ENCODE results near the gene CLEC4D. TPM values are rescaled to one million over a fixed set of nuclear protein-coding genes. Genes with fewer than 3 reads are reported as not detected.

The CLEC4D gene
- total RNA-seq, 1 experiment from 2014 or later = not detected

DNA sequence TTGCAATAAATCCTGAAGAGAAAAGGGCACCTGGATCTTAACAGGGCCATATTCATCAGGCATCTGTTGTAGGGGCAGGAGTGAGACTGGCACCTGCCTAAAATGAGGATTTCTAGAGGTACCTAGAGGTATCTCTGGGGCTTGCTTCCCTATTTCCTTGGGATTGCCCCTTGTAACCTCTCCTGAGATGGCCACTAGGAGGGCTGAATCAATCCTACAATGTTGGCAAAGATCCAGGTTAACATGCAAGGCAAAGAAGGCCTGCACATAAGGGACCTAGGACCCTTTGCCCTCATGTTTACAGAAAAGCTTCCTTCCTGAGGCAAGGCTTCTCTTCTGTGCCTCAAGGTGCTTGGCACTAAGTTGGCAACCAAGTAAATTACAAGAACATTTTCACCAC, 53.2 kb downstream of the CLEC4D start:
- no peak overlapping the region for H3K9ac ChIP-seq (ENCODE audit: low read length)
- no peak overlapping the region for H2AFZ ChIP-seq (ENCODE audit: low read depth, low read length, poor library complexity, severe bottlenecking)
- H3K4me1 ChIP-seq (ENCODE audit: control insufficient read depth in 1 of 2, insufficient read depth in 2 of 2, low read length in 2 of 2) = no peaks in the 10 kb centered on the region
- no peaks in the 10 kb centered on the region for H4K20me1 ChIP-seq (ENCODE audit: insufficient read depth)
- H3K9me2 ChIP-seq (ENCODE audit: insufficient read depth) = no peaks in the 10 kb centered on the region
- ChIA-PET RAD21 (ENCODE audit: low non-redundant PET in 1 of 2, low total read pairs in 2 of 2, uncharacterized antibody in 2 of 2, unreplicated experiment in 2 of 2) (no interaction called here), CTCF (no interaction called here), POLR2A (no interaction called here)
- DNase-seq (ENCODE audit: low read depth, low spot score) (no peak), ATAC-seq (no peak; the same call in 1 of the 2 replicates)
- no TSS peak for BruUV-seq (replicated peaks)
- no peaks in the 10 kb centered on the region for H3K9me3 ChIP-seq (ENCODE audit: control insufficient read depth in 1 of 2, insufficient read depth in 1 of 2, low read depth in 1 of 2, low read length in 2 of 2)
- no peaks in the 10 kb centered on the region for H3K27me3 ChIP-seq (ENCODE audit: insufficient read depth, low read length)
- TF ChIP-seq YY1 (IDR thresholded peaks at IDR 0.05; ENCODE audit: extremely low read depth, insufficient replicate concordance, low read depth, low read length) (no peak), TCF7L2 (IDR thresholded peaks at IDR 0.05; ENCODE audit: borderline replicate concordance, extremely low read depth, insufficient read depth, insufficient read length) (no peak)
- TF ChIP-seq, protein P1, sequence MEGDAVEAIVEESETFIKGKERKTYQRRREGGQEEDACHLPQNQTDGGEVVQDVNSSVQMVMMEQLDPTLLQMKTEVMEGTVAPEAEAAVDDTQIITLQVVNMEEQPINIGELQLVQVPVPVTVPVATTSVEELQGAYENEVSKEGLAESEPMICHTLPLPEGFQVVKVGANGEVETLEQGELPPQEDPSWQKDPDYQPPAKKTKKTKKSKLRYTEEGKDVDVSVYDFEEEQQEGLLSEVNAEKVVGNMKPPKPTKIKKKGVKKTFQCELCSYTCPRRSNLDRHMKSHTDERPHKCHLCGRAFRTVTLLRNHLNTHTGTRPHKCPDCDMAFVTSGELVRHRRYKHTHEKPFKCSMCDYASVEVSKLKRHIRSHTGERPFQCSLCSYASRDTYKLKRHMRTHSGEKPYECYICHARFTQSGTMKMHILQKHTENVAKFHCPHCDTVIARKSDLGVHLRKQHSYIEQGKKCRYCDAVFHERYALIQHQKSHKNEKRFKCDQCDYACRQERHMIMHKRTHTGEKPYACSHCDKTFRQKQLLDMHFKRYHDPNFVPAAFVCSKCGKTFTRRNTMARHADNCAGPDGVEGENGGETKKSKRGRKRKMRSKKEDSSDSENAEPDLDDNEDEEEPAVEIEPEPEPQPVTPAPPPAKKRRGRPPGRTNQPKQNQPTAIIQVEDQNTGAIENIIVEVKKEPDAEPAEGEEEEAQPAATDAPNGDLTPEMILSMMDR (IDR thresholded peaks at IDR 0.05 in 2 of 3, conservative IDR thresholded peaks at IDR 0.05 in 1 of 3; ENCODE audit: borderline replicate concordance in 1 of 3, insufficient read depth in 1 of 3, low read depth in 2 of 3, low read length in 2 of 3) = peak in 1 of 3 experiments; percentile 27; a peak in 3 of 6 replicates
- no peak overlapping the region for H3K4me3 ChIP-seq (replicated peaks in 1 of 2; ENCODE audit: low read depth in 1 of 2, low read length in 2 of 2)
- no peaks in the 10 kb centered on the region for H3K79me2 ChIP-seq (ENCODE audit: insufficient read depth, low read length)
- no peak overlapping the region for H3K27ac ChIP-seq (ENCODE audit: low read depth, low read length)
- no peak overlapping the region for H3K4me2 ChIP-seq (ENCODE audit: low read length)
- H3K36me3 ChIP-seq (ENCODE audit: control insufficient read depth in 1 of 2, insufficient read depth in 2 of 2, low read length in 2 of 2) = no peaks in the 10 kb centered on the region
- intact Hi-C loops (cut with micrococcal nuclease) = no loop called here

Other genes with a start within 250 kb of the CLEC4D start
- not detected for gene CLEC6A, start 57.5 kb upstream of the CLEC4D start, total RNA-seq (2021; ENCODE audit: unreplicated experiment)
- not detected for gene CLEC4E, start 27.4 kb downstream of the CLEC4D start, total RNA-seq (2021; ENCODE audit: unreplicated experiment)
- gene AICDA, start 99.4 kb downstream of the CLEC4D start, total RNA-seq (2021; ENCODE audit: unreplicated experiment) = not detected
- gene MFAP5, start 149.3 kb downstream of the CLEC4D start, total RNA-seq (2021; ENCODE audit: unreplicated experiment) = not detected
- 0.39 TPM for gene RIMKLB, start 184.5 kb downstream of the CLEC4D start, total RNA-seq (2021; ENCODE audit: unreplicated experiment)

All from HCT116 (cell line).